ENCODE measurements around the gene CCT3.

CCT3 gene

DNA sequence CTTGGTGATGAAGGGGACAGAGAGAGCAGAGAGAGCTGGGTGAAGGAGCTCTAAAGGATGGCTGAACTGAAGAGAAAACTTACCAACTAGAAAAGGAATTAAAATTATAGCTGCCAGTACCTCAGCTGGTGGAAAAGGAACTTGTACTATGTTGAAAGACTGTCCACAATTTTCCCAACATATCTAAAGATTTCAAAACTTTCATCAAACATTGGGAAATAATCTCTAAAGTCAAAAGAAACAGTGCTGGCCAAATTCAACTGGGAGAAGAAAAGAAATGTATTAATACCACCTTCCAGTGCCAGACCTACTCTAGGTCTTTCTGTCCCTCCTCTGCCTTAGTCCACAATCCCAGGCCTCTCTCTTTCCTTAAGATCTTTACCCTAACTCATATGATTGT is 61.6 kb downstream of the CCT3 start:
- DNase-seq, result no peak

DNA sequence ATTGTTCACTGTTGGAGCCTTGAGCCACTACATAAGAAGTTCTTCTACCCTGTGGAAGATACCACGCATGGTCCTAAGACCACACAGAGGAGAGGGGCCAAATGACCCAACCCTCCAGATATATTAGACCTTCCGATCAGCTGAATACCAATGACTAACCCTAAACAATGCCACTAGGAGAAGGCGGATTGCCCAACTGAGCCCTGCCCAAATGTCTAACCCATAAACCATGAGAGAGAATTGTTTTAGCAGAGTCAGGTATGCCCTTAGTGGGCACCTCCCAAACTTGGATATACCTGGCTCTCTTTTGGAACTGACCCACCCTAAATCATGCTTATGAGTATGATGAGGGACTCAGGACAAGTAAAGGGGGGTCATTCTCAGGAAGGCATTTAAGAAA is 67.8 kb downstream of the CCT3 start:
- no peak for DNase-seq

DNA sequence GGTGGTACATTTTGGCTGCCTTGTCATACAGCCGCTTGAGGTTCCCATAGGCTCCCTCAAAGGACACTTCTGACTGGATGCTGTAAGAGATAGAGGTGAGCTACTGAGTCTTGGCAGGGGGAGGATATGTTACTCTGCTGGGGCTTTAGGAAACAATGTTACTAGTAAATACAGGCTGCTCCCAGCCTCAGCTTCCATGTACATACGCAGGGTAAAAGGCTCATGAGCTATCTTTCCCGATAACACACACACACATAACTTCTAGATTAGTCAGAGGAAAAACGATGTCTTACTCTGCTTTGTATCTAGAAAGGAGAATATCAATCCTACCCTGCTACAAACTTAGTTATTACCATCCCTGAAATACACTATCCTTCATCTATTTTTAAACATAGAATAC is 69.8 kb downstream of the CCT3 start:
- peak; percentile 70 for DNase-seq

DNA sequence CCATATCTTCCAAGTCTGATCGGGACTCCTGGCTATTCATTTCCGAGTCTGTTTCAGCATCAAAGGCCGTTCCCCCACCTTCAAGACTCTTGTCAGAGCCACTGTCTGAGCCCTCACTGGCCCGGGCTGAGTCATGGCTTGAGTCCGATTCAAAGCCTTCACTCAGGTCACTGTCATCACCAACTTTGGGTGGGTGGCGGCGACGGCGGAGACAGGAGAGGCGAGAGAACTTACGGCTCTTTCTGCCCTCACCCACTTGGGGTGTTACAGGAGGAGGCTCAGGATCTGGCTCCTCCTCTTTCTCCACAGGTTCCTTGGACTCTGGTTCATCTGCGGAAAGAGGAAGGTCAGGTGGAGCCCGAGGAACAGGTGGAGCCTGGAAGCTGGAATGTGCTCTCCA is 72.0 kb downstream of the CCT3 start:
- no peak for DNase-seq

DNA sequence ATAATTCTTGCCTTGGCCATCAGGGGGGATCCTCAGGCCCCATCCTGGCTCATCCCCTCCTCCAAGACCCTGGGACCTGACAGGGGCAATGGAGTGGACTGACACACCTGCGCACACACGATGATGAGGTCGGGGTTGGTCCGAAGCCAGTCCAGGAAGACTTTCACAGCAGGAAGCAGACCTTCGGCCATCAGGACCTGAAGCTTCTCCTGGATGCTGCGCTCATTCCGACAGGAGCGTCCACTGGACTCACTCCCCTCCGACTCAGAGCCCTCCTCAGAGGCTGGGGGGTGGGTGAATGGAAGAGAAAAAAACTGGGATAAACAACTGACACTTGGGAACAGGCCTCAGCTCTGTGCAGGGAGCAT is 74.8 kb downstream of the CCT3 start:
- no peak for DNase-seq

DNA sequence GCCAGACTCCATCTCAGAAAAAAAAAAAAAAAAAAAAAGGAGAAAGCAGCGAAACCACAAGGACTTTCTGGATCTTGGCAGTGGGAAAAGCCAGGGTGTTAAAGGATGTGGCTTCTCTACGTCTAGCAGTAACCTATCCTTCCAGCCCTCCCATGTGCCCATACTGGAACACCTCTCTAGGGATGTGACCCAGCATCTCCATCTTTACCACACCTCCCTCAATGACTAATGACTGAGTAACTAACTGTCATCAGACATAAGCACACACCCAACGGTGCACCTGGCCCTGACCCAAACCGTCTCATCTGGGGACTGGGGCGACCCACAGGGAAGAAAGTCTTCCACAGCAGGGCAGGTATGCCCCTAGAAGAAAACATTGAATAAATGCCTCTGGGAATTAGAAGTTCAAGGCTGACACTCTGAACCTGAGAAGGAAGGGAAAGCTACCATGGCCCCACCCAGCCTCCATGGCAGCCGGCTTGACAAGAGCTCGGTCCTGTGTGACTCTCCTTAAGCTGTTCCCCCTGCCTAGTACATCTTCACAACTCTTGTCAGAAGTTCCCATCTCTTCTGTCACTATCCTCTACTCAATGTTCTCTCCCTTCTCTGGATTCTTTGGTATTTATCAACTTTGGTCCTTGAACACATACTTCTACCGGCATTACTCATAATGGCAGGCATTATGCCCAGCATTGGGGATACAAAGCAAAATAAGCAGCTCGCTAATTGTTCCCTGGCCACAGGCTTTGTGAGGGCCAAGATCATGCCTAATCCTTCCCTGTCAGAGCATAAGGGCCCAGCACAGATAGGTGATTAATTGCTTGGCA is 75.4 kb downstream of the CCT3 start:
- DNase-seq, result peak; percentile 71

DNA sequence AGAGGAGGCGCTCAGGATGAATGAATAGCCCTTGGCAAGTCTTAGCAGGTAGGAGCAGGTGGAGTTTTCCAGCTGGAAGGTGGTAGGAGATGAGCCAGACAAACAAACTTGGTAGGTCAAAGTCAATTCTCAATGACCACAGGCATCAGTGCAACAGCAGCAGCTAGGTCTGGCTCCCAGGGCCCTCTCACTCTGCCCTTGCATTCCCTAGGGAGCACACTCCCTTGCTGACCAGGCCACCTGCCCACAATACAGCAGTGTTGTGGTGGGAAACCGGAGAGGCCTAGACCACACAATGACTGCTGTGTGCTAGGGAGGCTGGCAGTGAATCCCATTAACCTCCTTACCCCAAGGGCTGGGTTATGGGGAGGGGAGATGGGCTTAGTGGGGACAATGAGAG is 77.2 kb downstream of the CCT3 start:
- no peak for DNase-seq

DNA sequence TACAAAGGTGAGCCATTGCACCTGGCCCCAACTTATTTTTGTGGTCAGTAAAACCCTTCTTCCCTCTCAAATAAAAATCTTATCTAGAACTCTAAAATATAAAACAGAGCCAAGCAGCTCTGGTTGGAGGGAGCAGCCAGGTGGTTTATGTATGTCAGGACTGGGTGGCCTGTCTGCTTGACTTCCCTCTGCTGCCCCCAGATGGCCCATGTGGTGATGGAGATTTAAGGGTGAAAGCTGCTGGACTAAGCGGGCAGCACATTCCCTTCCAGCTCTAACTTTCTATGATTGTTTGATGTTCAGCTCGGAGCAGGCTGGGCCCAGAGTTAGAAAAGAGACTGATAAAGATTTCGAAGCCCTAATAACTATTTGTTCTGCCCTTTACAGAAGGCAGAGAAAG is 78.3 kb downstream of the CCT3 start:
- no peak for DNase-seq
